GOT3 (cell line): Measurements from ENCODE around the gene REEP2.
A peak's percentile ranks its signal among the peaks of the same experiment; 100 is the strongest.

Experiments used
- DNase-seq: peaks from one replicate; lab custom pipeline; 2025; ENCODE audit warnings: mixed read lengths; lab: John Stamatoyannopoulos, UW

The REEP2 gene

GRCh38 chr5:138448481-138449398 lies 9.9 kb downstream of the REEP2 start:
- DNase-seq: no peak

DNA sequence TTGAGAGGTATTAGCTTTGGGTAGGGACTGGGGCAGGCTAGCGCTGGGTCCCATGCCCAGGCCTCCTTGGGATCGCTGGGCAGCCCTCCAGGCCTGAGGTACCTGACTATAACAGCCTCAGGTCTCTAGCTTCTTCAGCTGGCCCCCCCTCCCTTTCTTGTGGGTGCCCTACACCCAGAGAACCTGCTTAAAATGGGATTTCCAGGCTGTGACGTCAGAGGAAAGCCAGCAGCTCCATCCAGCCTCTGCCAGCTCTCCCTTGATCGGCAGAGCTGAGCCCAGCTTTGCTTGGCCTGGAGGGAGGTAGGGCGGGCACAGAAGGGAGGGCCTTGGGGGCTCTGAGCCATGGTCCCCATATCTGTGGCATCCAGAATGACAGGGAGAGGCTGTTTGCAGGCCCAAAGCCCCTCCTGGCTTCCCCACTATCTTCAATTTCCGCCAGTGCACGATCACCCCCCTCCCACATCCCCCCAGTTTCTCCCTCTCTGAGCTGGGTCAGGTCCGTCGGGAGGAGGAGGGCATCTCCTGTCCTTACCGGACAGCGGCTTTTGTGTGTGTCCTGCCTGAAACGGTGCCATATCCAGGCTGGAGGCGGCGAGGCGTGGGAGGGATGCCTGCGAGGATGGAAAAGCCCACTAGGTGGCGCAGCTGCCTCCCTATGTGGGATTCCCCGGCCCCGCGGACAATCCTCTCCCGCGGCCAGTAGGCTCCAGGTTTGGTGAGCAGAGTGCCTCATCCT lies 10.8 kb downstream of the REEP2 start:
- peak; percentile 91 for DNase-seq

- DNase-seq: no peak
These were observed 12.1 kb downstream of the REEP2 start for GRCh38 chr5:138450971-138451370.

GRCh38 chr5:138452720-138453119 lies 13.9 kb downstream of the REEP2 start:
- no peak for DNase-seq

GRCh38 chr5:138453590-138453989 lies 14.7 kb downstream of the REEP2 start:
- no peak for DNase-seq

- DNase-seq: no peak
These were observed 15.3 kb downstream of the REEP2 start for GRCh38 chr5:138454121-138454520.

GRCh38 chr5:138455232-138455930 lies 16.5 kb downstream of the REEP2 start:
- no peak for DNase-seq

GRCh38 chr5:138457531-138458275 lies 18.8 kb downstream of the REEP2 start:
- DNase-seq: no peak

- no peak for DNase-seq
These were observed 19.5 kb downstream of the REEP2 start for GRCh38 chr5:138458384-138458783.

DNA sequence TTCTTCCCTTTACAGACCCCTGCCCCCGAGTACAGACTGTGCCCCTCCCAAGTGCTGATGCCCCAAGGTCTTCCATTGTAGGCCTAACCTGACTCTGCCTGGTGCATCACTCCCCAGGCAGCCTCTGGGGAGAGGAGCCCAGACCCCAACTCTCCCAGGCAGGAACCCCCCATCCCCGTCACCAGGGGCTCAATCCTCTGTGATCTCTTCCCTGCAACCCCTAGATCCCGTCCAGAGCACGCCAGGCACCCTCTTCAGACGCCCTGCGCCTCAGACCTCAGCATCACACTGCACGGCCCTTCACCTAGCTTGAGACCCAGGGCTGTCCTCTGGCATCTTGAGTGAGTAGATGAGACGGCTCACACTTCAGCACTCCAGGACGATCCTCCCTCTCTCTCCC lies 20.0 kb downstream of the REEP2 start:
- DNase-seq: no peak

- DNase-seq: no peak
These were observed 20.6 kb downstream of the REEP2 start for GRCh38 chr5:138459311-138459933.

DNA sequence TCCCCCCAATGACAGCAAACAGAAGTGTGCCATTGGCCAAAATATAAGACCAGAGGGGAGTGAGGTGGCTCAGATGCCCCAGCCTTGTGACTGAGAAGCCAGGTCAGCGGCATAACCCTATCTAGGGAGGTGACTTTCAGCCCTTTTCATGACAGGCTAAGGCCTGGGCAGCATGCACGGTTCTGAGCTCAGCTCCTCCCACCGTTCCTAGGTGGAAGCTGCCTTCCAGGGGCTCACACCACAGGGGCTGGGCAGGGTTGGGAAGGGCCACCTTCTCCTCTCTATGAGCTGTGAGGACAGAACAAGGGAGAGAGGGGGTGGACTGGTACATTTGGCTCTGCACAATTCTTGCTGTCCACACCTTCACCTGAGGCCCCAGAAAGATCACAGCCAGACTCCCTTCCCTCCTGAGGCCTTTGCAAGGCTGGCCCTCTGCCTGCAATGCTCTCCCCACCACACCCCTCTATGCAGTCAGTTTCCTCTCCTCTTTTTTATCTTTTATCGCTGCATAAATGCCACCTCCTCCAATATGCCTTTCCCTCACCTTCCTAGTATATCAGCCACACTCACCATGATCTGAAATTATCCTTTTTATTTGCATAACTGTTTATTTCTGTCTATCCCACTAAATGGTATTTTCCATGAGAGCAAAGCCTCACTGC lies 21.3 kb downstream of the REEP2 start:
- no peak for DNase-seq

DNA sequence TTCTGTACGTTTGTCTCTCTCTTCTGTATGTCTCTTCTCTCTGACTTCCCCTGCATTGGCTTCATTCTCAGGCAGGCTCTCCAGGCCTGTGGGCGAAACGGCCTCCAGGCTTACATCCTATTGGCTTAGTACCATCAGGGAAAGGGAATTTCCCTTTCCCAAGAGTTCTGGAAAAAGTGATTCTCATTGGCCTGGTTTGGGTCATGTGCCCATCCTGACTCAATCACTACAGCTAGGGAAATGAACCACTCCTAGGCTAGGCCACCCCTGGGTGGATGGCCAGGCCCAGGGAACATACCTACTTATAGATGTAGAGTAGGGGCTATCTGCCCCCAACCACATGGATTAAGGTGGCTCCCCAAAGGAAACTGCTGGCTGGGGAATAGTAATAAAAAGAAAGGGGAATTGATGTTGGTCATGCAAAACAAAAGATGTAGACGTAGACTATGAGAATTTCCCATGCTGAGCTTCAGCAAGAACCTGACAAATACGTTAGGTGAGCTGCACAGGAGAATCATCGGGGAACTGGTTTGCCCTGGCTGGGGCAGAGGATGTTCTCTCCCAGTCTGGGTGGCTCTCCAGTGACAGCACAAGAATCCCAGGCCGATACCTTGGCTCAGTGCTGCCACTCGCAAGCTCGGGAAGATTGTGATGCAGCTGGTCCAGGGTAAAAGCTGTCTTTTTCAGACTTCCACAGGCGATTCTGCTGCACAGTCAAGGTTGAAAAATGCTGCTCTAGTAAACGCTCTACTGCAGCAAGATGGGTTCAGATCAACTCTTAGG lies 22.7 kb downstream of the REEP2 start:
- DNase-seq: no peak

GRCh38 chr5:138463419-138464007 lies 24.7 kb downstream of the REEP2 start:
- no peak for DNase-seq

DNA sequence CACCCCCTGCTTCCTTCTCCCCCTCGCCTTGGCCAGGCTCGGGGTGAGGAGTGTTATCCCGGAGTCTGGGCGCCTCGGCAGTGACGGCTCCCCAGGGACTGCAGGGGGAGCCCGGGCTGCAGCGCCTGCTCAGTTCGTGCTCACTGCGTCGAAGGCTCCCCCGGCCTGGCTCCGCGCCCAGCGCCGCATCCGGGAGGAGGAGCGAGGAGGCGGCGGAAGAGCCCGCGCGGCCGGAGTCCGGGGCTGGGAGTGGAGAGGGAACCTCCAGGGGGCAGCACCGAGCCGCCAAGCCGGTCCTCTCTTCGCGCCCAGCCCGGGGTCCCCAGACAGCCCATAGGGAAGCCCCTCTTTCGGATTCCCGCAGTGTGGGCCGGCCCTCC lies 25.1 kb downstream of the REEP2 start:
- DNase-seq: peak; percentile 93

DNA sequence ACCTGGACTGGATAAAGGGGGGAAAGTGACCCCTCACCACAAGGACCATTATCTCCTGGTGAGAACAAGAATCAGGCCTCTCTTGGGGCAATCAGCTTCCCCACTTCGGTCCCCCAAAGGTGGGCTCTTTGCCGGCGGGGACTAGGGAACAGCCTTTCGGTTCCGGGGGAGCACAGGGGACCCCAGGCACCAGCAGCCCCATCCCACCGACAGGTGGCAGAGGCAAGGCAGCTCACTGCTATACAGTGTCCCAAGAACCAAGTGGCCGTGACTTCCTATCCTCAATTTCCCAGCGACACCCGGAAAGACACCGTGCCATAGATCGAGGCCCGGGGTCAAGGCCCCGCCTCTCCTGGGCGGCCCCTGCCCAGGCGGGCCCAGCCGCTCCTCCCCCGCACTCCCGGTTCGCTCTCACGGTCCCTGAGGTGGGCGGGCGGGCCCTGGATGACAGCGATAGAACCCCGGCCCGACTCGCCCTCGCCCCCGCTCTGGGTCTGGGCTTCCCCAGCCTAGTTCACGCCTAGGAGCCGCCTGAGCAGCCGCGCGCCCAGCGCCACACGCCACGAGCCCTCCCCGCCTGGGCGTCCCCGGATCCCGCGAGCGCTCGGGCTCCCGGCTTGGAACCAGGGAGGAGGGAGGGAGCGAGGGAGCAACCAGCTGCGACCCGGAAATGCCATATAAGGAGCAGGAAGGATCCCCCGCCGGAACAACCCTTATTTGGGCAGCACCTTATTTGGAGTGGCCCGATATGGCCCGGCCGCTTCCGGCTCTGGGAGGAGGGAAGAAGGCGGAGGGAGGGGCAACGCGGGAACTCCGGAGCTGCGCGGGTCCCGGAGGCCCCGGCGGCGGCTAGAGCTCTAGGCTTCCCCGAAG lies 25.8 kb downstream of the REEP2 start:
- peak; percentile 99 for DNase-seq

- peak; percentile 99 for DNase-seq
These were observed 26.6 kb downstream of the REEP2 start, which contains the start of gene EGR1 for GRCh38 chr5:138465261-138466124. EGR1 (plus strand) TSS chr5:138465479; CDS start chr5:138465762, 283 bp downstream.
